Stimulated activated CD4-positive, alpha-beta T cell treated with anti-CD3 and anti-CD28 coated beads, Interleukin-12 subunit alpha, Interleukin-12 subunit beta, amount 100 ng/mL, for 24 hours (primary cell): ENCODE measurements around the gene P2RY2.

Source experiments
- DNase-seq, 2 experiments: peaks; one replicate each; pipeline ENCODE4 v3.0.0-alpha.2; 2020; ENCODE audit warnings: low read depth in 2 of 2

Gene P2RY2

DNA sequence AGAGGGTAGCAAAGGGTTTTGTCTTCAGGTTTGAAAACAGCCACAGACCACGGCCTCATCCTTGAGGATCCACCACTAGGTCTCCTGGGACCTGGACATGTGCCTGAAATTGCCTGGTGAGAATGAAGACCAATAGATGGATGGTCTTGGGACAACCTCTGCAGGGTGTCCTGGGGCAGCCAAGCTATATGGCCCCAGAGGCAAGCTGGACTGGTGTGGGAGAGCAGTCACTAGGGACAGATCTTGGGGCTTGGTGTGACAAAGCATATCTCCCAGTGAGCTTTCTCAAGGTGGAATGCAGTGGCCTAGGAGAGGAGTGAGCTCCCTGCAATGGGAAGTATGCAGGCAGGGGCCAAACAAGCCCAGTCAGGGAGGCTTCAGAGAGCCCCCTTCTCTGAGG is 67.6 kb downstream of the P2RY2 start:
- no peak for DNase-seq
